GM21390 (cell line): Measurements from ENCODE around the gene SPDYE6.
A peak's percentile ranks its signal among the peaks of the same experiment; 100 is the strongest.
"Not testable (repeated sequence)": the region's sequence is repeated elsewhere in the genome, so short reads cannot be mapped to it uniquely, and the experiment has no call there.

Source experiments
- ATAC-seq: cut with Tn5 transposase; IDR thresholded peaks from one replicate; pipeline ENCODE4 v1.9.1; 2021; ENCODE audit not compliant: unreplicated experiment

Gene SPDYE6

DNA sequence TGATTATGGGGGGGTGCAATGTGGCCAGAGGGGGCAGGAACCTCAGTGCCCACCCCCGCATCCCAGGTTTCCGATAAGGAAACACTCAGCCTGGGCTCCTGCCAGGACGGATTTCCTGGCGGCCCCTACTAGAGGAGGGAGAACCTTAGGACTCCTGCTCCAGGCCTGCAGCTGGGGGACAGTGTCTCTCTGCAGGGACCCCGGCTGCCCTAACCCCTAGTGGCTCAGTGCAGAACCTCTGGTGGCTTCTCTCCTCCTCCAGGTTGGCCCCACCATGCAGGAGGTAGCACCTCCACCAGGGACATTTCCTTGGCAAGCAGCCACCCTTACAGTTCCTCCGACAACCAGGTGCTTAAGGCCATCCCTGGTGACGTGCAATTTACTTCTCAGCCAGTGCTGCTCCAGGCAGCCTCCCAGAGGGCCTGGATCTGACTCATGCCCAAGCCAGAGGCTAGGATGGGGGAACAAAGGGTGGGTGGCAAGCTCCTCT, 37.7 kb downstream of the SPDYE6 start:
- ATAC-seq, result no peak

DNA sequence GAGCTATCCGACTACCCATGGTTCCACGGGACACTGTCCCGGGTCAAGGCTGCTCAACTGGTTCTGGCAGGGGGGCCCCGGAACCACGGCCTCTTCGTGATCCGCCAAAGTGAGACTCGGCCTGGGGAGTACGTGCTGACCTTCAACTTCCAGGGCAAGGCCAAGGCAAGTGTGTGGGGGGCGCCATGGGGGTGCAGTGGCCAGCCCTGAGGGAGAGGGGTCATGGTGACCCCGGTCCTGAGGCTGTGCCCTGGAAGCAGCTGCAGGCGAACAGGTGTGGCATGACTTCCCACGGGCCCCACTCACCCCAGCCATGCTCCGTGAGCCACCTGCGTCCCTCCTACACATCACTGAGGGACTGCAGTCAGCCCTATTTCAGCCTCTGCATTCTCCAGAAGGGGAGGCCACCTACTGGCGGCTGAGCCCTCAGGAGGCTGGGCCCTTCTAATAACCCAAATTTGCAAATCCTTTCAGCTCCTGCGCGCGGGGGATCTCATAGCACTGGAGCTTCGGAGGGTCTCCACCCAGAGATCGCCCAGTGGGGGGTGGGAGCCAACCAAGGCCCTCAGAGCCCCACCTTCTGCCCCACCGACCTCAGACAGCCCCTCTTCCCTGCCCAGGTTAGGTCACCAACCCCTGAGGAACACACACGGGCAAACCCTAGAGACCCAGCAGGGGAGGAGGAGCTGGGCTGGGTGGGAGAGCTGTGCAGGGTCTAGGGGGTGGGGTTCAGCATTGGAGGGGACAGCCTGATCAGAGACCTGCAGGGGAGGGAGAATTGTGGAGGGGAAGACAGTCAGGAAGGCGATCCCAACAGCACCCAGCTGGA, 38.8 kb downstream of the SPDYE6 start:
- no peak for ATAC-seq

DNA sequence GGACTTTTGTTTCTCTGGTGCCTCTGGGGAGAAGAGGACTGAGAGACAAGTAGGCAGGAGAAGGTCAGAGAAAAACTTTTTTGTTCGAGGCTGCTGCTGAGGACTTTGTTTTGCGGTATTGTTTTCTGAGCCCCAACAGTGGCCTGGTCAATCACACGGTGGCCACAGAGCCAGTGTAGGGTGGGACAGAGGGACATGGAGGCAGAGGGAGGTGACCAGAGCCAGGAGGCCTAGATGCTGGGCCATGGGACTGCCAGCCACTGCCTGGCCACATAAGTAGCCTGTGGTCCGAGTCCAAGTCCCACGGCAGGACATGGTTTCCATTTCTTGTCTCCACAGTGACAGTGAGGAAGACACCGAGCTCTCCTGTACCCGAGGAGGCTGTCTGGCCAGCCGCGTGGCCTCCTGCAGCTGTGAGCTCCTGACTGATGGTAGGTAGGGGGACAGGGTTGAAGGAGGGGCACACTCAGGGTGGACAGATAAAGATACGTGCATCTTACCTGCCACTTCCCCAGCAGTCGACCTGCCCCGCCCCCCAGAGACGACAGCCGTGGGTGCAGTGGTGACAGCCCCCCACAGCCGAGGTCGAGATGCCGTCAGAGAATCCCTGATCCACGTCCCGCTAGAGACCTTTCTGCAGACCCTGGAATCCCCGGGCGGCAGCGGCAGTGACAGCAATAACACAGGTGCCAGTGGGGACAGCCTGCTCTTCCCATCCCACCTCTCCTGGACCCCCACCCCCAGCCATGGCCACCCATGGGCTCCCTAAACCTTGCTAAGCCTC, 42.1 kb downstream of the SPDYE6 start:
- ATAC-seq, result no peak

DNA sequence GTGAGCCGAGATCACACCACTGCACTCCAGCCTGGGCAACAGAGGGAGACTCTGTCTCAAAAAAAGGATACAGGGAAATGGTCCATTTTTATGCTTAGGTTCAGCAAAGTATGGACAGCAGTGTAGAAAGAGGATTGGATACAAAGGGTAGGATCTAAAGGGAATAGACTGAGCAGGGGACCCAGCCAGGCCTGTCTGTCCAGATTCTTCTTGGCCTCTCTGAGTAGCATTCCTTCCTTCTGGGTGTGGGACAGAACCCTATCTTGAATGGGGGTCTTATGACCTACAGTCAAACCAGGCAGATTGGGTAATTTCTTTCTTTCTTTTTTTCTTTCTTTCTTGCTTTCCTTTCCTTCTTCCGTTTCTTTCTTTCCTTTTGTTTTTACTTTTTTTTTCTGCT, 43.9 kb downstream of the SPDYE6 start:
- no peak for ATAC-seq

DNA sequence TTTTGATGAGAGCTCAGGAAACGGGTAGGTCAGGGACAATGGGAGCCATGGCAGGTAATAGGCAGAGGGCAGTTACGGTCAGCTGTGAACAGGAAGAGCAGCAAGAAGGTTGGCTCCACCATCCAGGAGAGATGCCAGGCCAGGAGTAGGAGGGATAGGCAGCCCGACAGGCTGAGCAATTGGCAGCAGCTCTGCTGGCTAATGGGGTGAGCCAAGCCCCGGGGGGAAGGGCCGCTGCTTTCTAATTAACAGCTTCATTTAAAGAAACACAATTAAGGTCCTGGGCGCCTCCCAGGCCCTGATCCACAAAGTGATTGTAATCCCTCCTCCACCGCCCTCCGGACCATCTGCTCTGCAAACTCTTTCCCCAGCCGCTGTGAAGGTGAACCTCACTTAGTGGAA, 45.8 kb downstream of the SPDYE6 start:
- no peak for ATAC-seq

DNA sequence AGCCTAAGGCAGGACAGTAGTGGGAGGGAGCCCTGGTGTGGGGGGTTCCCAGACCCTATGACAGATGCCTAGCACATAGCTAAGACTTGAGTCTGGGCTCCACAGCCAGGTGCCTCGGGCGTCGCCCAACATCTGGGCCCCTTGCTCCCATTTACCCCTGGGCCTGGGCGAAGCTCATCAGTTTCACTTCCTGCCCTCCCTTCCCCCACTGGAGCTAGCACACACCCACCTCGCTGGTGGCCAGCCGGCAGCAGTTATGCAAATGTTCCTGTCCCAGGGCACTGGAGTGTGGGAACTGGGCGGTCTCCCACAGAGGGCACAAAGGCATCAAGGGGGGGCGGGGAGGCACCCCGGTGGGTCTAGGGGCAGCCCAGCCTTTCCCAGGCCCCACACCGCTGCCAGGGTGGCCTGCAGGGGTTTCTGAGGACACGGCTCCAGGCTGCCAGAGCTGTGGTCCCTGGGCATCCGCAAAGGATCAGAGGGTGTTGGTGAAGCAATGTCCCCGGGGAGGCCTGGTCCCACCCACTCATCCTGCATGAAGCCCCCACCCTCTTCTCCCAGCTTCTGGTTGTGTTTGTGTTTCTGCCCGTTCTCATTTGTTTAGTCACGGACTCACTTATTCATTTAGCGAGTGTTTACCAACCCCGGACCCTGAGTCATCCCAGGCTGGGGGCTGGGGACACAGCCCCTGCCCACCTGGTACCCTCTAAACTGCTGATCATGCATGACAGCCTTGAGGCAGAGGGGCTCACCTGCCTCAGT, 49.1 kb downstream of the SPDYE6 start:
- peak; percentile 67 for ATAC-seq

DNA sequence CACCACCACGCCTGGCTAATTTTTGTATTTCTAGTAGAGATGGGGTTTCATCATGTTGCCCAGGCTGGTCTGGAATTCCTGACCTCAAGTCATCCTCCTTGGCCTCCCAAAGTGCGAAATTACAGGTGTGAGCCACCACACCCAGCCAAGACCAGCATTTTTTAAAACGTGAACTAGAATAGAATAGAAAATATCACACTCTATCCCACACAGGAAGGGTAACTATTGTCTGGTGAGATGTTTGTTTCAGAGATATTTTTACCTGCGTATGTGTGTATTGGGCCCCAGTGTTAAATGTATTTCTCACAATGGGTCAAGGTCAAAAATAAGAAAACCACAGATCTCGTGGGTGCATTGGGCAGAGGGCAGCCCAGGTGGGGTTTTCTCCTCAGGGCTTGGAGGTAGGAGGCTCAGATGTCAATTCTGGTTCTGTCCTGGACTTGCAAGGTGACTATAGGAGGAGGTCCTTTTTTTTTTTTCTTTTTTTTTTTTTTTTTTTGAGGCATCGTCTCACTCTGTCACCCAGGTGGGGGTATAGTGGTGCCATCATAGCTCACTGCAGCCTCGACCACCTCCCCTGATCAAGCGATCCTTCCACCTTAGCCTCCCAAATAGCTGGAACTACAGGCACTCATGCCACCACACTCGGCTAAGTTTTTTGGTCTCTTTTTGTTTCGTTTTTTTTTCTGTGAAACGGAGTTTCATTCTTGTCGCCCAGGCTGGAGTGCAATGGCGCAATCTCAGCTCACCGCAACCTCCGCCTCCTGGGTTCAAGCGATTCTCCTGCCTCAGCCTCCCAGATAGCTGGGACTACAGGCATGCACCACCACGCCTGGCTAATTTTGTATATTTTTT, 50.6 kb downstream of the SPDYE6 start:
- ATAC-seq, result peak; percentile 55

DNA sequence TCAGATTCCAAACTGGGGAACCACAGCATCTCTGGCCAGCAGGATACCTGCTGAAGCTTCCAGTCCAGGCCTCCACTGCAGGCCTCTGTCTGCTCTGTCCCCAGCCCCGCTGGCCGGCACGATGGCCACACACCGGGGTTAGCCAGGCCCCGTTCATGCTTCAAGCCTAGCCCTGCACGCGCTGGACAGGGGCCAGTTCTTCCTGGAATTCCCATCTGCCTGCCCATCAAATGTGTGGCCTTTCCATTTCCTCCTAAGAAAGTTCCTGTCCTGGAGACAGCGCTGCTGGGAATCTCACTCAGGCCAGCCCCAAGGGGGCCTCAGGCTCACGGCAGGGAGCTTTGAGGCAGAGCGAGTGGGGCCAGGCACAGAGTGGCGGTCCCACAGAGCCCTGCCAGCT, 51.6 kb downstream of the SPDYE6 start:
- ATAC-seq, result no peak

DNA sequence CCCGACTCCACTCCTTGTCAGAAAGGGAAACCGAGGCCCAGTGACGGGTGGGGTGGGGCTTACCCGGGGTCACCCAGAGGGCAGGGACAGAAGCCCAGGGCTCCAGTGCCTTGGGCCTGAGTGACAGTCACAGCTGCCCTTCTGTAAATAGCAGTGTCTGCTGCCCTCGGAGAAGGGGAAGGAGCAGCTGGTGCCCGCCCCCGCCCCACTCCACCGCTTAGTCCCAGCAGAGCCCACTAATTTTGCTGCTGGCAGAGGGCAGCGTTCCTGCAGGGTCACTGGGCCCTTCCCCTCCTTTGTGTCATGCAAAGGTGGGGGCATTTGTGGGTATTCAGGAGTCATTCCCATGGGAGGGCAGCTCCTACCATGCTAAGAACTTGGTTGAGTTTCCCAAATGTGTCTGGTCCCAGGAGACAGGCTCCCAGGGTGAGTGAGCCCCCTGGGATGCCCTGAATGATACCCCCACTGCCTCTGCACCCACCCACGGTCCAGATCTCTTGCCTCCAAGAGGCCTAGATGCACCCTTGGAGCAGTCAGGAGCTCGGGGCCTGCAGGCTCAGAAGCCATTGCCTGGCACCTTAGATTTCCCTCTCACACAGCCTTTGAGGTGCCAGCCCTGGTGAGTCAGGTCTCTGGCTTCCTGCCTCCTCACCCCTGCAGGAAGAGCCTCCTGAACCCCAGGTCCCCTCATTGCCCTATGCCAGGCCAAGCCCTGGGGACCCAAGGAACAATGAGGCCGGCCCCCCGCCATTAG, 52.4 kb downstream of the SPDYE6 start:
- ATAC-seq, result no peak

DNA sequence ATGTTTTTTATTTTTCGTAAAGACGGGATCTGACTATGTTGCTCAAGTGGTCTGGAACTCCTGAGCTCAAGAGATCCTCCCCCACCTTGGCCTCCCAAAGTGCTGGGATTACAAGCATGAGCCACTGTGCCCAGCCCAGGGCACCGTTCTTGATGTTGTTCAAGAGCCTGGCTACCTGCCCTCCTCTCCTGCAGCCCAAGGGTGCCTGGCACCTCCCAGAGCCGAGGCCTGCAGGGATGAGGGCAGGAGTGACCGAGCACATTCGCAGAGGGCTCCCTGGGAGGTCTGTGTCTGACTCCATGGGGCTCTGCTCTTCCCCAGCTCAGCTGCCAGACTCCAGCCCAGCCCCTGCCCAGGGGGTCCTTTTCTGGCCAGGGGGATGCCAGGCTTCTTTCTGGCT, 54.2 kb downstream of the SPDYE6 start:
- no peak for ATAC-seq

DNA sequence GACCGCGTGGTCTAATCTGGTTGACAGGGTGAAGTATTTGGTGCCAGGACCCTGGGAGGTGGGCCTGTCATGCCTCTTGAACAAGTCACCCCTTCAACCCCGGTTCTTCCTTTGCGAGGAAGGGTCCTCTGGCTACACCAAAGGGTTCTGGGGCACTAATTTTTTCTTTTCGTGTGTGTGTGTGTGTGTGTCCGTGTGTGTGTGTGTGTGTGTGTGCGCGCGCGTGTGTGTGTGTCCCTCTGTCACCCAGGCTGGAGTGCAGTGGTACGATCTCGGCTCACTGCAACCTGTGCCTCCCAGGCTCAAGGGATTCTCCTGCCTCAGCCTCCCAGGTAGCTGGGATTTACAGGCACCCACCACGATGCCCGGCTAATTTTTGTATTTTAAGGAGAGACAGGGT, 54.9 kb downstream of the SPDYE6 start:
- not testable (repeated sequence) for ATAC-seq

DNA sequence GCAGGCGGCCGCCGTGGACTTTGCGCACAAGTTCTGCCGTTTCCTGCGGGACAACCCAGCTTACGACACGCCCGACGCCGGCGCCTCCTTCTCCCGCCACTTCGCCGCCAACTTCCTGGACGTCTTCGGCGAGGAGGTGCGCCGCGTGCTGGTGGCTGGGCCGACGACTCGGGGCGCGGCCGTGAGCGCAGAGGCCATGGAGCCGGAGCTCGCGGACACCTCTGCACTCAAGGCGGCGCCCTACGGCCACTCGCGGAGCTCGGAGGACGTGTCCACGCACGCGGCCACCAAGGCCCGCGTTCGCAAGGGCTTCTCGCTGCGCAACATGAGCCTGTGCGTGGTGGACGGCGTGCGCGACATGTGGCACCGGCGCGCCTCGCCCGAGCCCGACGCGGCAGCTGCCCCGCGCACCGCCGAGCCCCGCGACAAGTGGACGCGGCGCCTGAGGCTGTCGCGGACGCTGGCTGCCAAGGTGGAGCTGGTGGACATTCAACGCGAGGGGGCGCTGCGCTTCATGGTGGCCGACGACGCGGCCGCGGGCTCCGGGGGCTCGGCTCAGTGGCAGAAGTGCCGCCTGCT, 55.5 kb downstream of the SPDYE6 start:
- no peak for ATAC-seq

DNA sequence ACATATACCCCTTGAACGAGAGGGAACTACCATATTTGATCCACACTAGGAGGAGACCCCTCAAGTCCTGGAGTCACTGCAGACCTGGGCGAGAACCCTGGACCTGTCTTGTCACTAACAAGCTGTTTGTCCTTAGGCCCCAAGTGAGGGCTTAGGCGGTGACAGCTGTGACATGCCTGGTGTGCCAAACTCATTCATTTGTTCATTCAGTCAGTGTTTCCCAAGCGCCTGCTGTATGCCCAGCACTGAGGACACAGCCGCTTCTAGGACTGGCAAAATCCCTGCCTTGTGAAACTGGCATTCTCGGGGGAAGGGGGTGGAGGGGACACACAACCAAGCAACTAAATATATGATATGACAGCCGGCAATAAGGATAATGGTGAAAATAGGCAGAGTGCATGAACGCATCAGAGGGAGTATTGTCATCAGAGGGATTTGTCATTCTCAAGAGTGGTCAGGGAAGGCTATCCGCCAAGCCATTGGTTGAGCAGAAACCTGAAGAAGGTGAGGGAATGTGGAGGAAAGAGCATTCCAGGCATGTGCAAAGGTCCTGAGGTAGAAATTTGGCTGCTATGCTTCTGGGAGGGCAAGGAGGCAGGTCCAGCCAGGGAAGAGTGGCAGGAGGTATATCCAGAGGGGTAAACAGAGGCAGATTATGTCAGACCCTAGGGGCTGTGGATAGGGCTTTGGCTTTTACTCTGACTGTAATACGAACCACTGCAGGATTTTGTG, 58.6 kb downstream of the SPDYE6 start:
- ATAC-seq, result no peak

DNA sequence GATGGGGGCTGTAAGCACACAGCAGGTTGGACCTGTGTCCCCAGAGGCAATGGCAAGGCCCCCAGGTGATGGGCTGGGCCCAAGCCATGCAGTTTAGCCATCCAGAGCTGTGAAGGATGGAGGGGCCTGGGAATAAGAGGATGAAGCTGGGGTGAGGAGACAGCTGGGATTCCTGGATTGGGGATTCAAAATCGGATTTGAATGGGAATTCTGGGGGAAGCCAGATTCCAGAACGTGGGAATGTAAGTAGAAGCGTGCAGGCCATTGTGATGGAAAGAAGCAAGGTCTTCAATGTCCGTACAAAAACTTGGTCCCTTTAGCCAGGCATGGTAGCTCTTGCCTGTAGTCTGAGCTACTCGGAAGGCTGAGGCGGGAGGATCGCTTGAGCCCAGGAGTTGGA, 59.7 kb downstream of the SPDYE6 start:
- ATAC-seq, result no peak

DNA sequence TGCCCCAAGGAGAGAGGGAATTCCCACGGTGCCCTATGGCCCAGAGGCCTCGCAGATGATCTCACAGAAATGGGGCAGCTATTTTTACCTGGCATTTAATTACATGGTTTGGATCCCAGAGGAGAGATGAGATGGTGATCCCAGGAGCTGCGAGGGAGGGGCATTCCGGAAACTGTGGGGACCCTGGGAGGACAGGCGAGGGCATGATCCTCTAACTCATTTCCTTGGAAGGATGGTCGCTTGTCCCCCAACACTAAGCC, 60.1 kb downstream of the SPDYE6 start:
- ATAC-seq, result no peak
